PC-3 (cell line): ENCODE data around the gene SRGAP2B.
"Not testable (repeated sequence)": the region's sequence is repeated elsewhere in the genome, so short reads cannot be mapped to it uniquely, and the experiment has no call there.

Experiments
- EZH2 ChIP-seq: fragments of 300-600 bp; sonication (generic); IDR thresholded peaks from one replicate; pipeline ENCODE4 v1.6.1; 2017; ENCODE audit warnings: antibody characterized with exemption, mild to moderate bottlenecking, low read length; ENCODE audit not compliant: unreplicated experiment
- TF ChIP-seq, protein P1 (sequence below): fragments of 300-600 bp; sonication (generic); conservative IDR thresholded peaks from 2 replicates; pipeline ENCODE4 v1.5.1; 2017; ENCODE audit warnings: antibody characterized with exemption, low read depth, mild to moderate bottlenecking, low read length

DNA sequence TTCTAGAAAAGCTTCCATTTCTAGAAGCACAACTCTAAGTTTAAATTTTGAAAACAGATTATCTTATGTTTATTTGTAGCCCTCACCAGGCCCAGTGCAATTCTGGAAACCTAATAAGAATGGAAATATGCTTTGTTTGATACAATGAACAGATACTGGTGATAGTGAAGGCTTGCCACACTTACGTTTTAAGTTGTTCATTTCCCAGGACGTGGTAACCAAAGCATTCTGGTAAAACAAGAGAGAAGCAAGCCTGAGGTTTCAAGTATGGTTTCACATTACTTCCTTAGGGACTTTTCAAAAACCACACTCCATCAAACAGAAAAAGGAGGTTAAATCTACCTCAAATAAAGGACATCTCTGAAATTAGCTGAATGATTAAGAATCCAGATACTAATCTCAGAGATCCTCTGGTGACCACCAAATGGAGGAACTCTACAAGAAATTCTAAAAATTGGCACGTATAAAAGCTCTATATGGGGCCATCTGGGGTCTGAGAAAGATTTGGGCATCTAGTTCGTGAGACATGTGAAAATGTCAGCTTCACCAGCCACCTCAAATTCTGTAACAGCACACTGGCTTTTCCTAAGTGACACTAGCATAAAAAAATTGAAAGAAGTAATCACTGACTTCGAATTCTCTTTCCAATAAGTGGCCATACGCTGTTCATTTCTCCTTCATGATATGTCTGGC lies 164.9 kb downstream of the SRGAP2B start:
- TF ChIP-seq, protein P1, sequence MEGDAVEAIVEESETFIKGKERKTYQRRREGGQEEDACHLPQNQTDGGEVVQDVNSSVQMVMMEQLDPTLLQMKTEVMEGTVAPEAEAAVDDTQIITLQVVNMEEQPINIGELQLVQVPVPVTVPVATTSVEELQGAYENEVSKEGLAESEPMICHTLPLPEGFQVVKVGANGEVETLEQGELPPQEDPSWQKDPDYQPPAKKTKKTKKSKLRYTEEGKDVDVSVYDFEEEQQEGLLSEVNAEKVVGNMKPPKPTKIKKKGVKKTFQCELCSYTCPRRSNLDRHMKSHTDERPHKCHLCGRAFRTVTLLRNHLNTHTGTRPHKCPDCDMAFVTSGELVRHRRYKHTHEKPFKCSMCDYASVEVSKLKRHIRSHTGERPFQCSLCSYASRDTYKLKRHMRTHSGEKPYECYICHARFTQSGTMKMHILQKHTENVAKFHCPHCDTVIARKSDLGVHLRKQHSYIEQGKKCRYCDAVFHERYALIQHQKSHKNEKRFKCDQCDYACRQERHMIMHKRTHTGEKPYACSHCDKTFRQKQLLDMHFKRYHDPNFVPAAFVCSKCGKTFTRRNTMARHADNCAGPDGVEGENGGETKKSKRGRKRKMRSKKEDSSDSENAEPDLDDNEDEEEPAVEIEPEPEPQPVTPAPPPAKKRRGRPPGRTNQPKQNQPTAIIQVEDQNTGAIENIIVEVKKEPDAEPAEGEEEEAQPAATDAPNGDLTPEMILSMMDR: not testable (repeated sequence)
- not testable (repeated sequence) for TF ChIP-seq EZH2
